ENCODE results near the gene MBNL2. TPM values are rescaled to one million over a fixed set of nuclear protein-coding genes. Genes with fewer than 3 reads are reported as not detected.
A peak's percentile ranks its signal among the peaks of the same experiment; 100 is the strongest.

Gene MBNL2
- total RNA-seq, 1 experiment from 2014 or later = 32.9 TPM

- Histone ChIP-seq H3K36me3 (0 out of 2 replicates have a peak, but pooled peaks cover 5% of the 10 kb centered on the region), H3K27ac (no peak overlapping the region), H3K4me1 (peaks cover 36% of the 10 kb centered on the region), H3K27me3 (no peaks in the 10 kb centered on the region), H3K9me3 (replicated peaks) (no peaks in the 10 kb centered on the region), H3K4me3 (no peak overlapping the region)
- DNase-seq = no peak
Measured at GRCh38 chr13:97385854-97386253, 163.7 kb downstream of the MBNL2 start.

- H3K4me1 ChIP-seq = peaks cover 47% of the 10 kb centered on the region
- 0 out of 2 replicates have a peak, but pooled peaks cover 5% of the 10 kb centered on the region for H3K36me3 ChIP-seq
- H3K4me3 ChIP-seq = no peak overlapping the region
- peak; percentile 52 to 67 for DNase-seq
- no peaks in the 10 kb centered on the region for H3K27me3 ChIP-seq
- no peaks in the 10 kb centered on the region for H3K9me3 ChIP-seq (replicated peaks)
- H3K27ac ChIP-seq = no peak overlapping the region; the same call in 1 of the 2 replicates
Measured at GRCh38 chr13:97386801-97387484, 164.8 kb downstream of the MBNL2 start.

- no peaks in the 10 kb centered on the region for H3K9me3 ChIP-seq (replicated peaks)
- peaks cover 5% of the 10 kb centered on the region; the same call in 1 of the 2 replicates for H3K36me3 ChIP-seq
- DNase-seq = no peak
- no peak overlapping the region for H3K4me3 ChIP-seq
- H3K27me3 ChIP-seq = no peaks in the 10 kb centered on the region
- peaks cover 49% of the 10 kb centered on the region for H3K4me1 ChIP-seq
- H3K27ac ChIP-seq = peak overlapping the region; percentile 8; the same call in 1 of the 2 replicates
Measured at GRCh38 chr13:97387485-97387839, 165.3 kb downstream of the MBNL2 start.

GRCh38 chr13:97387890-97388289 is 165.8 kb downstream of the MBNL2 start:
- Histone ChIP-seq H3K9me3 (replicated peaks) (no peaks in the 10 kb centered on the region), H3K4me1 (peaks cover 49% of the 10 kb centered on the region), H3K27me3 (no peaks in the 10 kb centered on the region), H3K4me3 (no peak overlapping the region), H3K36me3 (peaks cover 8% of the 10 kb centered on the region; the same call in 1 of the 2 replicates), H3K27ac (peak overlapping the region; percentile 8; the same call in 1 of the 2 replicates)
- DNase-seq = no peak

GRCh38 chr13:97388373-97388772 is 166.2 kb downstream of the MBNL2 start:
- Histone ChIP-seq H3K4me3 (no peak overlapping the region), H3K36me3 (peaks cover 8% of the 10 kb centered on the region), H3K27me3 (no peaks in the 10 kb centered on the region), H3K27ac (no peak overlapping the region), H3K4me1 (peaks cover 49% of the 10 kb centered on the region), H3K9me3 (replicated peaks) (no peaks in the 10 kb centered on the region)
- peak; percentile 38 to 47 for DNase-seq

GRCh38 chr13:97390941-97391600 is 168.9 kb downstream of the MBNL2 start:
- Histone ChIP-seq H3K4me3 (no peak overlapping the region), H3K27ac (peak overlapping the region; percentile 28; the same call in 1 of the 2 replicates), H3K36me3 (peaks cover 9% of the 10 kb centered on the region), H3K4me1 (peaks cover 46% of the 10 kb centered on the region), H3K9me3 (replicated peaks) (no peaks in the 10 kb centered on the region), H3K27me3 (no peaks in the 10 kb centered on the region)
- peak in 1 of 2 experiments; percentile 26 for DNase-seq

GRCh38 chr13:97392020-97392419 is 169.9 kb downstream of the MBNL2 start:
- no peak for DNase-seq
- Histone ChIP-seq H3K36me3 (peaks cover 9% of the 10 kb centered on the region), H3K27ac (no peak overlapping the region), H3K4me3 (no peak overlapping the region), H3K9me3 (replicated peaks) (no peaks in the 10 kb centered on the region), H3K27me3 (no peaks in the 10 kb centered on the region), H3K4me1 (peaks cover 42% of the 10 kb centered on the region)

- Histone ChIP-seq H3K27ac (no peak overlapping the region), H3K27me3 (no peaks in the 10 kb centered on the region), H3K4me3 (no peak overlapping the region), H3K36me3 (peaks cover 9% of the 10 kb centered on the region), H3K4me1 (peaks cover 26% of the 10 kb centered on the region), H3K9me3 (replicated peaks) (no peaks in the 10 kb centered on the region)
- no peak for DNase-seq
Measured at GRCh38 chr13:97394542-97394941, 172.4 kb downstream of the MBNL2 start.

GRCh38 chr13:97395447-97396136 is 173.5 kb downstream of the MBNL2 start:
- Histone ChIP-seq H3K27ac (no peak overlapping the region), H3K36me3 (peaks cover 9% of the 10 kb centered on the region), H3K4me1 (peaks cover 15% of the 10 kb centered on the region), H3K9me3 (replicated peaks) (no peaks in the 10 kb centered on the region), H3K4me3 (no peak overlapping the region), H3K27me3 (no peaks in the 10 kb centered on the region)
- DNase-seq = no peak

- DNase-seq = no peak
- peaks cover under 1% of the 10 kb centered on the region; the same call in 1 of the 2 replicates for H3K4me1 ChIP-seq
- H3K9me3 ChIP-seq (replicated peaks) = no peaks in the 10 kb centered on the region
- no peak overlapping the region for H3K27ac ChIP-seq
- H3K4me3 ChIP-seq = no peak overlapping the region
- peaks cover 9% of the 10 kb centered on the region for H3K36me3 ChIP-seq
- H3K27me3 ChIP-seq = no peaks in the 10 kb centered on the region
Measured at GRCh38 chr13:97397267-97397666, 175.1 kb downstream of the MBNL2 start.

- no peak overlapping the region for H3K4me3 ChIP-seq
- DNase-seq = no peak
- no peaks in the 10 kb centered on the region for H3K27me3 ChIP-seq
- no peaks in the 10 kb centered on the region for H3K4me1 ChIP-seq
- no peaks in the 10 kb centered on the region for H3K9me3 ChIP-seq (replicated peaks)
- H3K36me3 ChIP-seq = no peaks in the 10 kb centered on the region
- H3K27ac ChIP-seq = no peak overlapping the region
Measured at GRCh38 chr13:97401421-97401820, 179.3 kb downstream of the MBNL2 start.

GRCh38 chr13:97403893-97404750 is 182.0 kb downstream of the MBNL2 start:
- Histone ChIP-seq H3K27me3 (no peaks in the 10 kb centered on the region), H3K36me3 (no peaks in the 10 kb centered on the region), H3K4me3 (no peak overlapping the region), H3K4me1 (no peaks in the 10 kb centered on the region), H3K9me3 (replicated peaks) (no peaks in the 10 kb centered on the region), H3K27ac (no peak overlapping the region)
- no peak for DNase-seq

- H3K27ac ChIP-seq = no peak overlapping the region
- no peaks in the 10 kb centered on the region for H3K27me3 ChIP-seq
- no peaks in the 10 kb centered on the region for H3K4me1 ChIP-seq
- no peak overlapping the region for H3K4me3 ChIP-seq
- H3K9me3 ChIP-seq (replicated peaks) = no peaks in the 10 kb centered on the region
- no peaks in the 10 kb centered on the region for H3K36me3 ChIP-seq
- DNase-seq = no peak
Measured at GRCh38 chr13:97407540-97407939, 185.4 kb downstream of the MBNL2 start.

GRCh38 chr13:97408938-97409337 is 186.8 kb downstream of the MBNL2 start:
- Histone ChIP-seq H3K36me3 (no peaks in the 10 kb centered on the region), H3K4me1 (peaks cover 1% of the 10 kb centered on the region; the same call in 1 of the 2 replicates), H3K4me3 (no peak overlapping the region), H3K27ac (no peak overlapping the region), H3K9me3 (replicated peaks) (no peaks in the 10 kb centered on the region), H3K27me3 (no peaks in the 10 kb centered on the region)
- no peak for DNase-seq

Data from SJCRH30 (cell line).